Fibroblast of skin of abdomen (primary cell): ENCODE data around the gene CDKL4.
A peak's percentile ranks its signal among the peaks of the same experiment; 100 is the strongest.
"Not testable (repeated sequence)": the region's sequence is repeated elsewhere in the genome, so short reads cannot be mapped to it uniquely, and the experiment has no call there.

Source experiments
- DNase-seq: peaks from one replicate; pipeline ENCODE4 v3.0.0-alpha.2; 2013

CDKL4 gene

DNA sequence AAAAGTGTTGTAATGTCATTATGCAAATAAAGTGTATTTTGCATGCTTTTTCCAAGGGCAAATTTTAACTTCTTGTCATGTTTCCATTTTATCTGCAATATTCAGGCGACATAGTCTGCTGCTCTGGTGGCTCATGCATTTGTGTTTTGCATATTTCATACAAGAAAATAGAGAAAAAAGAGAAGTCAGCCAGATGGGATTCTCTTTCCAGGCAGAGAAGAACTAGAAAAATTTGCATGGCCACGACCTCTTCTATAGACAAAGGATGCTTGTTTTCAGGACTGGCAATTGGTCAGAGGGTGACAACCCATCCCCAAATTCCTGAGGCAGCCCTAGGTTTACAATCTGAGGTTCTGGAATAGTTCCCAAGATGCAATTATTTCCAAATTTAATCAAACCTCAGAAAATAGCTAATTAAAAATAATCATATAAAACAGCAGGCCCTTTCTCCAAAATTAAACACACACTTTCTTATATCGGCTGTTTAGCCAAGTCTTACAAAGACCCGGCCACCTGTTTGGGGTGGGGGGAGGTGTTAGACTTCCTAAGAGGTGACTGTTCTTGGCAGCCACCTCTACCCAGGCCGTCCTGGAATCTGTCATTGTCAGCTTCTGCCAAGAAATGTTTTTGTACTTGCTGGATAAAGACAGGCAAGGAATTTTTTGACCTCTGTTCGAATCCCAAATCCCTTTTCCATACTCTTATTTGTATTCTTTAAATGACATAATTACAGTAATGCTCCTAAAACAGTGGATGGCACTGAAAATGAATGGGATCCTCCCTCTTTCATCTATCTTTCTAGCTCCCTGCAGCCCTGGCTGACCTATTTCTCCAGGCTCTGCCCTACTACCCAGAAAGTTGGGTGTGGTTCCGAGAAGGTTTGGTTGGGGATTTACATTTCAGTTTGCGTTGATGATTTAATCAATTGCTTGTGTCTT is 102.2 kb downstream of the CDKL4 start:
- DNase-seq, result peak; percentile 18

DNA sequence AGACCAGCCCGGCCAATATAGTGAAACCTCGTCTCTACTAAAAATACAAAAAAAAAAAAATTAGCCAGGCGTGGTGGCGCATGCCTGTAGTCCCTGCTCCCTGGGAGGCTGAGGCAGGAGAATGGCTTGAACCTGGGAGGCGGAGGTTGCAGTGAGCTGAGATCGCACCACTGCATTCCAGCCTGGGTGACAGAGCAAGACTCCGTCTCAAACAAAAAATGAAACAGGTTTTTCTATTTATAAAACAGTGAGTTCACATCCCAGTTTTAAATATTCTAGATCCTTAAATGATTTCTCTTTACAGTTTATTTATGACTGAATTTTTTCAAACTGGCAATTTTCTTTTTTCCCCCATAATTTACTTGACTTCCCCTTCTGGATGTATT is 102.8 kb downstream of the CDKL4 start:
- DNase-seq, result not testable (repeated sequence)

DNA sequence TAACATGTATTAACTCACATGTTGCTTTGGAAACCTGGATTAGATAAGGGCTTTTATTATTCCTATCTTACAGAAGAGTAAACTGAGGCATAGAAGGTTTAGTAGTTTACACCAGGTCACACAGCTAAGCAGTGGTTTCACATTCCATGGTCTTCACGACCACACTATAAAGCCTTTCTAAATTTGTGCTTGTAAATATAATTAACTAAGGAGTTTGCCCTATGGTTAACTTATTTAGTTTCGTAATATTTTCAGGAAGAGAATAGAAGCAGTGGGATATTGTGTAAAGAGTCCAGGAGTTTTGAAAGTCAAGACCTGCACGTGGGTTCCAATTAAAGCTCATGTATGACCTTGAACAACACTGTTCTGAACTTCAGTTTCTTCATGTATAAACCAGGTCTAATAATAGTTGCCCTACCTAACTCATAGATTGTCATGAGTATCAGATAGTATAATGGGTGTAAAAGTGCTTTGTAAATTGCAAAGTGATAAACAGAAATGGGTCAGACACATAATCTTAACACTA is 103.4 kb downstream of the CDKL4 start:
- no peak for DNase-seq

- DNase-seq, result no peak
Observed at GRCh38 chr2:39139511-39140237, 104.1 kb downstream of the CDKL4 start.

- no peak for DNase-seq
Observed at GRCh38 chr2:39138837-39139211, 104.9 kb downstream of the CDKL4 start.

GRCh38 chr2:39138187-39138836 is 105.5 kb downstream of the CDKL4 start:
- not testable (repeated sequence) for DNase-seq

- no peak for DNase-seq
Observed at GRCh38 chr2:39136799-39137198, 107.0 kb downstream of the CDKL4 start.

DNA sequence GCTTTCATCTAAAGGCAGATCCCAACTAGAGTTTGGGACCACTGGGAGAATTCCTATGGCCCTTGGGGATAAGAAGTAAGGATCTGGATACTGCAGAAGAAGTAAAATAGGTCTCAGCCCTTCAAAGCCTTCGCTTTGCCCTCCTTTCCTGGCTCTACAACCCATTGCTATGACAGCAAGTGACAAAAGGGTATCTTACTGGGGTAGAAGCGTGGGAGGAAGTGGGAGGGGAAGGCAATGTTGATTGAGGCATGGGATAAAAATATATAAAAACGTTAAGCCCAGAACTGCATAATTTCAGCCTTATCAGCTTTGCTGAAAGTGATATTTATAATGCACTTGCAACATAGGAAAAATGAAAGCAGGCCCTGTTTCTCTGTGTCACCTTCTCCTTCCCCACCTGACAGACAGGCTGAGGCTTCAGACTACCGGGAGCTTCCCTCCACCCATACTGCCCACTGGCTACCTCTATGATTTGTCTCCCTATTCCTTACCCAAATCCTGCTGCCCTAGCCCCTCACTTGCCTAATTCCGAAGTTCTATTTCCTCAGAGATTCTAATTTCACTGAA is 108.0 kb downstream of the CDKL4 start:
- no peak for DNase-seq

DNA sequence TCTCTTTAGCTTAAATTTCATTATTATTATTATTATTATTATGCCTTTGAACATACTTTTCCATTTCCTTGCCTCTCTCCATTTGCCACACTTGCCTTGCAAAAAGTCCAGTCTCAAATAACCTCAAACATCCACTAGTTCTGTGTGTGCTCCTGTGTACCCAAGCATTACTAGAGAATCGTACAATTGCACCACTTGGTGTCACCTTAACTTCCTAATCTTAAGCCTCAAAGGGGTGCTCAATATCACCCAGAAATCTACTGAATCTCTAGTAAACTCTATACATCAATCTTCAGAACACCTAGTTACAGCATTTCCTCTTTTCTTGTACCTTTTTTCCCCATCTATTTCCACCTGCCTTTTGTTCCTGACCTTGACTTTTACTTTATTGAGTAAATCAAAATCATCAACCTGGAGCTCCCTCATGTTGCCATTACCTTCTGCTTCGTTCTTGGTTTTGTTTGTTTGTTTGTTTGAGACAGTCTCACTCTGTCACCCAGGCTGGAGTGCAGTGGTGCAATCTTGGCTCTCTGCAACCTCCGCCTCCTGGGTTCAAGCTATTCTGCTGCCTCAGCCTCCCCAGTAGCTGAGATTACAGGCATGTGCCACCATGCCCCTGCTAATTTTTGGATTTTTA is 110.4 kb downstream of the CDKL4 start:
- no peak for DNase-seq

- DNase-seq, result no peak
Observed at GRCh38 chr2:39128919-39129391, 114.8 kb downstream of the CDKL4 start.

DNA sequence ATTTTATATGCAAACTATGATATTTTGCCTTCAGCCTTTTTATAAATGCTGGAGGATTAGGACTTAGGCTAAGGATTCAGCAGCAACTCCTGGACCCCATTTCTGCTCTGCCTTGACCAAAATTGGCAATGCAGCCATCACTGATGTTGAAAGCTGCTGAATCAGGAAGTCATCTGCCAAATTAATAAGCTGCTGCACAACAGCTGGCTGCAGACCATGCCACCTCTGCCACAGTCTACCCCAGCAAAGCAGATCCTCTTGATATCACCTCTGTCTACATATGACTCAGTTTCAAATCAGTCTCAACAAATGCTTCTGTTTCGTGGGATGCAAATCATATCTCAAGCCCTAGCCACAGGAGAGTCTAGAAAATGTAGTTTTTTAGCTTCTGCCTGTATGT is 115.8 kb downstream of the CDKL4 start:
- DNase-seq, result peak; percentile 17
